Natural killer cell treated with Interleukin-12 subunit alpha and Interleukin-12 subunit beta and Interleukin-15 and Interleukin-18, amount 100 ng/mL, for 72 hours (primary cell): ENCODE measurements around the gene DPYD. TPM values are rescaled to one million over a fixed set of nuclear protein-coding genes. Genes with fewer than 3 reads are reported as not detected.

ENCODE experiments used
- ATAC-seq, 2 donors: fragments of 150-1000 bp; cut with Tn5 transposase in 1 of 2; sonication (Bioruptor Pico), chemical (Tn5 transposase) in 1 of 2; 2 replicates each; pipeline ENCODE4 v1.10.0; 2021
- DNase-seq: peaks from one replicate; pipeline ENCODE4 v3.0.0; 2022; ENCODE audit warnings: low spot score
- H3K27ac Mint-ChIP-seq, 2 donors: 1 replicate in 1 of 2; 2 replicates in 1 of 2; pipeline ENCODE4 v1.8.0; 2022; ENCODE audit warnings: mixed read lengths in 2 of 2, mild to moderate bottlenecking in 1 of 2, moderate library complexity in 1 of 2
- H3K27me3 Mint-ChIP-seq, 2 donors: 1 replicate in 1 of 2; 2 replicates in 1 of 2; pipeline ENCODE4 v1.8.0; 2022; ENCODE audit warnings: mixed read lengths in 2 of 2
- H3K36me3 Mint-ChIP-seq: one replicate; pipeline ENCODE4 v1.8.0; 2022; ENCODE audit warnings: mixed read lengths
- H3K4me1 Mint-ChIP-seq, 2 donors: 1 replicate in 1 of 2; 2 replicates in 1 of 2; pipeline ENCODE4 v1.8.0; 2022; ENCODE audit warnings: low read depth in 2 of 2, mixed read lengths in 2 of 2, mild to moderate bottlenecking in 1 of 2
- H3K4me3 Mint-ChIP-seq: one replicate; pipeline ENCODE4 v1.8.0; 2022; ENCODE audit warnings: mixed read lengths
- H3K9me3 Mint-ChIP-seq: 2 replicates; pipeline ENCODE4 v1.8.0; 2022; ENCODE audit warnings: mixed read lengths
- total RNA-seq, 2 donors: library from RNA; stranded (reverse); gene quantifications; one replicate each; pipeline ENCODE4 v1.2.3, GENCODE V29; 2022

DPYD gene
- total RNA-seq, 2 donors from 2014 or later: 33.9 to 34.8 TPM

DNA sequence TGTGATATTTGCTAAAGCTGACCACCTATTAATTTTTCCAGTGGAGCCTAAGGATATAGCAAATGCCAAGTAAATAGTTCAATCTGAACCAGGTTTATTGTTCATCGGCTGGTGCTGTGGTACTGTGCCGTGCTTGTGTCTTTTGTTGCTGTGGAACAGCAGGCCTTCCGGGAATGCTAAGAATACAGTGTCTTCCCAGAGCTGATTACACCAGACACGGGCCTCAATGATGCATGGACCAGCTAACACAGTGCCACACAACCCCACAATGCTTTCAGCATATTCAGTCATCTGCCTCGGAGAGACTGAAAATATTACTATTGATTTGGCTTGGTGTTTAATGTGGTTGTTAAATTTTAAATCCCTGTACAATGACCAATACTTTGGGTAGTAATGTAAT, 783.8 kb downstream of the DPYD start:
- H3K36me3 Mint-ChIP-seq: no peaks in the 10 kb centered on the region
- H3K4me1 Mint-ChIP-seq: peaks cover 4 to 9% of the 10 kb centered on the region in 2 donors
- no peaks in the 10 kb centered on the region for H3K9me3 Mint-ChIP-seq
- no peak for DNase-seq
- no peaks in the 10 kb centered on the region for H3K27me3 Mint-ChIP-seq
- H3K4me3 Mint-ChIP-seq: no peak overlapping the region
- H3K27ac Mint-ChIP-seq: no peak overlapping the region
- ATAC-seq: no peak

DNA sequence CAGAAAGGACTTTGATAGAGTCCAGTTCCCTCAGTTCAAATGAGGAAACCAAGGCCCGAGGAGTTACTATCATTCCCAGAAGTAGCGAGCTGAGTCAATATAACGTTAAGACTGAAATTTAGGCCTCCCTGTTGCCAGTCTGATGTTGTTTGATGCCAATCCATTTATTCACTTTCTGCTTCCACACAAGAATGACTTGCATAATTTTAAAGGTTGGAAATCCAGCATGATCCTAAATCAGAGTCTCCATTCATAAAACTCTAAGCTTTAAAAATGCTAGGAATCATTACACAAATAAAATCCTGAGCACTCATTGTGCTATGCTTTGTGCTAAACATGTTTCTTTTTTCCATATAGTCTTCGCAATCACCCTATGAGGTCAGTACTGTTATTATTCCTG, 784.9 kb downstream of the DPYD start:
- DNase-seq (no peak), ATAC-seq (no peak)
- H3K27me3 Mint-ChIP-seq: no peaks in the 10 kb centered on the region
- H3K4me3 Mint-ChIP-seq: no peak overlapping the region
- H3K4me1 Mint-ChIP-seq: peaks cover 4 to 9% of the 10 kb centered on the region in 2 donors
- no peaks in the 10 kb centered on the region for H3K36me3 Mint-ChIP-seq
- H3K9me3 Mint-ChIP-seq: no peaks in the 10 kb centered on the region
- no peak overlapping the region for H3K27ac Mint-ChIP-seq

DNA sequence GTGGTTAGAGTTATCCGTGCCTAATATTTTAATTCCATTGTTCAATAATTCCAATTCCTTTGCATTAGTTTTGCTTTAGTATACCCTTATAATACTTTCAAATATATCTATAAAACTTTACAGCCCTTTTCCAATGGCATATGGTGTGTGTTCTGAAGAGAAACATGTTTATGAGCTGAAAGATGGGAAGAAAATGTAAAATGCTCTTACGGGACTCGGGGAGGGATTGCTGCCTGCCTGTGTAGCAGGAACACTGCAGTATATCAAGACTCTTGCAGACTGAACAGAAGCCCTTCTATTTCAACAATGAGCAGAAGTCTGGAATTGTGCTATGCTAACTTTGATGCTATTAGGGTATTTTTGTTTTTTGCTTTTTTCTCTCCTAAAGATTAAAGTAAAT, 792.4 kb downstream of the DPYD start:
- Mint-ChIP-seq H3K36me3 (no peaks in the 10 kb centered on the region), H3K4me1 (no peaks in the 10 kb centered on the region), H3K27ac (no peak overlapping the region), H3K9me3 (no peaks in the 10 kb centered on the region), H3K4me3 (no peak overlapping the region), H3K27me3 (no peaks in the 10 kb centered on the region)
- no peak for DNase-seq
- ATAC-seq: no peak

DNA sequence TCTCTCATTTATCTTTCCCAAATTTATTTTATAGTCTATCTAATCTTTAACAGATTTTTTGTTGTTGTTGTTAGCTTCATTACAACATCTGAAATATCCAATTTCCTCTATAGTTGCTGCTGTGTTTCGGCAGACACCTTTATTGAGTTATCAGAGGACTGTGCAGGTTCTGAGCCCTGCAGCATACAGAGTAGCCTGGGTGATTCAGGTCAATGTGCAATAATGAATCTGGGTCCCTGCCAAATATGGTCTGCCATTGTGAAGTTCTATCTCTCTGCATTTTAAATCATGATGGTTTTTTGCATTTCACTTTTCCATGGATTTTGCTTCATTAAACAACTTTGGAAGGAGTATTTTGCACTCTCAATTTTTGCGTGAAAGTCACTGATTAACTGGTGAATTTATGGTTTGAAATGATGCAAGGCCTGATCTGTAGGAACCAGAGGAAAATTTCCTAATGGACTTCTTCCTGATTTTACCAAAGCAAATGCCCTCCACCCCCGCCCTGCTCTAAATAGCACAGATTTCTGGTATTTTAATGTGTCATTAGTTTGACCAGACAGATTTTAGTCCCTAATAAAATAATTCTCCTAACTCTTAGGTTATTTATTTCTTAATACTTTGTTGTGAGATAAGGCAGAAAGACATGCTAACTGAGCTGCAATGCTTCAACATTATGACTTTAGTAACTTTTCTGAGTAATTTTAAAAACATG, 797.0 kb downstream of the DPYD start:
- no peak for ATAC-seq
- Mint-ChIP-seq H3K27me3 (no peaks in the 10 kb centered on the region), H3K4me3 (no peak overlapping the region), H3K9me3 (no peaks in the 10 kb centered on the region), H3K4me1 (no peaks in the 10 kb centered on the region), H3K36me3 (no peaks in the 10 kb centered on the region), H3K27ac (no peak overlapping the region)
- DNase-seq: no peak

DNA sequence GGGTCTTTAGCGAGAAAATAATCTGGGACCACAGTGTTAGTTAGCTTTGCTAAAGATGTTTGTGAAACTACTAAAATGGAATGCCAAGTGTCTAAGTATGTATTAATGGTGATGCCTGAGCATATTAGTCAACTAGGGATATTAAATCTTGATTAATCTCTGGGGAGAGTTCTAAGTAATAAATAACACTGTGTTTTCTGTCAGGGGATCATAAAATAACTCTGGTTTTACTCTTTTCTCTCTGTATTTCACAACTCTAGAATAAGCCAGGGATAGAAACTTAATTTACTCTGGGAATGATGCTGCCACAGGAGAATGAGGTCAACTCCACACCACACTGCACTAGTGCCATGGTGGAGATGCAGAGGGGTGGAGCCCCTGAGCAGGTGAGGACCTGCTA, 800.0 kb downstream of the DPYD start:
- Mint-ChIP-seq H3K4me3 (no peak overlapping the region), H3K27ac (no peak overlapping the region), H3K27me3 (no peaks in the 10 kb centered on the region), H3K9me3 (no peaks in the 10 kb centered on the region), H3K36me3 (no peaks in the 10 kb centered on the region), H3K4me1 (no peaks in the 10 kb centered on the region)
- DNase-seq (no peak), ATAC-seq (no peak)

DNA sequence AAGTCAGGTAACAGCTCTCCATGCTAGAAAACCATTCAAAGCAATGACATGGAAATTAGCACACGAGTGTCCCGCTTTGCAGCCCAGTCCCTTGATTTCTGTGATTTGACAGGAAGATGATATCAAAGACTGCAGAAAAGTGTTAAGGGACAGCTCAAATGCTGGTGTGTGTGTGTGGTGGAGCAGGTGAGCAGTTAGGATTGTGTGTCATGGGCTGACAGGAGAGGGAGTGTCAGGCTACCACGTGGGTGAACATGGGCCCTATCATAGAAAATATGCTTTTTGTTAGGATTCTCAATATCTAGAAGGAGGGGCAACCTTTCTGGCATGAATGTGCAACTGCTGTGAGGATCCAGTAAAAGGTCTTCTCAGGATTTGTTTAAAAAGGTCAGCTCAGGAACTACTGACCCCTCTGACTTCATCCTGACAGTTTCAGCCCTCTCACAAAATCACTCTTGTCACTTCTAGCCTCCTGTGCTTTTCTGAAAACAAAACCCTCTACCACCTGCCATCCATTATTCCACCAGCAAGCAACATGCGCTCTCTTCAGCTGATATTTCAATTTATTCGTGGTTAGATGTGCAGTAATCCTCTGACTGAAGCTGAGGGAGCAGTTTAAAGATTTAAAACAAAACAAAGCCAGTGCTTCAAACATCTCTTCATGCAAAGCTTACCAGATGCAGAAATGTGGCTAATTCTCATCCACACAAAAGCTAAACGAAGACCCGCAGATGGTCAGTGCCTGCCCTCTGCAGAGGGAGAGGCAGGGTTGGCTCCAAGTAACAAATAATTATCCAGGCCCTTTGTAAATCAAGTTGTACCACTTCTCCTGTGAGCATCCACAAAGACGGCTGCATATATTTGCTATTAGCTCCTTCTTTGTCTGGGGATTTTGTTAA, 801.3 kb downstream of the DPYD start:
- no peaks in the 10 kb centered on the region for H3K36me3 Mint-ChIP-seq
- no peak overlapping the region for H3K4me3 Mint-ChIP-seq
- H3K9me3 Mint-ChIP-seq: no peaks in the 10 kb centered on the region
- no peak overlapping the region for H3K27ac Mint-ChIP-seq
- H3K4me1 Mint-ChIP-seq: no peaks in the 10 kb centered on the region
- DNase-seq: no peak
- H3K27me3 Mint-ChIP-seq: no peaks in the 10 kb centered on the region
- ATAC-seq: no peak

DNA sequence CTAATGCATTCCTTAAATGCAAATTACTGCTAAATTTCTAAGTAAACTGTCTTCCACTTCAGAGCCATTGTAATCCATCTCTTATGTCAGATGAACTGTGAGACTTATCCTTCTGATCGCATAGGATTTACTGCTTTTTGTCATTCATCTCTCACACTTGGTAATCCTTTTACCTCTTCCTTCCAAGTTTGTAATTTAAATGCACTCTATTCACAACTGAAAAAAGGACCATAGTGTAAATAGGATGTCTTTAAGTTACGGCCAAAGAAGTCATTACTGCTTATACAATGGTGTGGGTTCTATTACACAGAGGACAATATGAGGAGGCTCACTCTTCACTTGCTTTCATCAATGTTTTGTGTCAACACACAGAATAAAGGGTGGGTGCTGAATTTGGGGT, 806.0 kb downstream of the DPYD start:
- Mint-ChIP-seq H3K36me3 (no peaks in the 10 kb centered on the region), H3K9me3 (no peaks in the 10 kb centered on the region), H3K27me3 (no peaks in the 10 kb centered on the region), H3K4me1 (no peaks in the 10 kb centered on the region), H3K27ac (no peak overlapping the region), H3K4me3 (no peak overlapping the region)
- ATAC-seq (no peak), DNase-seq (no peak)

DNA sequence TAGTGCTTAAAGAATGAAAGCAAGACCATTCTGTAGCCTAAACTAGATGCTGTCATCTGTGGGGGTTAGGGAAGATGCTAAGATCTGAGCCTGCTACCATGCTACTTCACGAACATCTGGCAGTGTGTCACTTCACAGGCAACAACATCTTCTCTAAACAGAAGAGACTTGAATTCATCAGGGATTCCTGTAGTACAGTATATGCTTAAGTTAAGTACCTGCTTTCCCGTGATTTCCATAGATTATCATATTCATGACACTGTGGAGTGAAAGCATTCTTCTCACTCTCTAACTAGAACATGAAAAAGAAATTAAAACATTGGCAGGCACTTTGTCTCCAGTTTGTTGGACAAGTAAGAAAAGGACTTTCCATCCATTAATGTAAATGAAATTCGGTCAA, 808.4 kb downstream of the DPYD start:
- DNase-seq (no peak), ATAC-seq (no peak)
- Mint-ChIP-seq H3K27me3 (no peaks in the 10 kb centered on the region), H3K4me1 (no peaks in the 10 kb centered on the region), H3K27ac (no peak overlapping the region), H3K36me3 (no peaks in the 10 kb centered on the region), H3K4me3 (no peak overlapping the region), H3K9me3 (no peaks in the 10 kb centered on the region)

DNA sequence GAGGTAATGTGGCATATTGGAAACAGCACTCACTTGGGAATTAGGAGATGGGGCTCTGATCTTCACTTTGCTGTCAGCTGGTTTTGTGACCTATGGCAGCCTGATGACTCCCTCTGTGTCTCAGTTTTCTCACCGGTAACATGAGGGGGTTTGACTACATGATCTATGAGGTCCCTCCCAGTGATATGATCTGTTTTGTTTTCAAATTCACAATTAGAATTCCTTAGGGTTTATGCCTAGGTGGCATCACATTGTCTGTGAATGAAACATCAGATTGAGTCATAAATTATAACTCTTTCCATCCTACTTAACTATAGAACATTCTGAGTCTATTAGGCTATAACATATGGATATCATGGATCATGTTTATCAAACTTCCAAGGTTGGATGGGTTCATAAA, 812.7 kb downstream of the DPYD start:
- no peak for DNase-seq
- H3K27me3 Mint-ChIP-seq: no peaks in the 10 kb centered on the region
- H3K4me1 Mint-ChIP-seq: peaks cover 0 to 3% of the 10 kb centered on the region in 2 donors
- H3K4me3 Mint-ChIP-seq: no peak overlapping the region
- no peak for ATAC-seq
- no peaks in the 10 kb centered on the region for H3K9me3 Mint-ChIP-seq
- H3K36me3 Mint-ChIP-seq: peaks cover 12% of the 10 kb centered on the region
- no peak overlapping the region for H3K27ac Mint-ChIP-seq

DNA sequence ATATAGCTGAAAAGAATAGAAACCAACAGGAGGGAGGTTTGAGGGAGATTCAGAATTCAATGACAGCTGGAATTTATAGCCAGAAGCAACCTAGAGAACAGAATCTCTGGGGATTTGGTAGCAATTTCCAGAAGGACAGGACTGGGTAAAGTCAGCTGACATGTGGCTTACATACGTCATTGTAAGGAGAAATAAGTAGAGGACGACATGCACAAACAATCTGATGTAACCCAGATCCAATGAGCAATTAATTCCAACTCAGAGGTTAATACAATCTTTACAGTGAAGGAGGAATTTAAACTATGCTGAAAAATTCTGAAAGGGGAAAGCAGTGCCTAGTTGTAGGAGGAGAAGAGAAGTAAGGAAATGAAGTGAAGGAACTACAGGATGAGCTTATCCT, 815.3 kb downstream of the DPYD start:
- Mint-ChIP-seq H3K27me3 (no peaks in the 10 kb centered on the region), H3K4me3 (no peak overlapping the region), H3K4me1 (peaks cover 0 to 3% of the 10 kb centered on the region in 2 donors), H3K36me3 (peaks cover 12% of the 10 kb centered on the region), H3K27ac (no peak overlapping the region), H3K9me3 (no peaks in the 10 kb centered on the region)
- DNase-seq (no peak), ATAC-seq (no peak)

DNA sequence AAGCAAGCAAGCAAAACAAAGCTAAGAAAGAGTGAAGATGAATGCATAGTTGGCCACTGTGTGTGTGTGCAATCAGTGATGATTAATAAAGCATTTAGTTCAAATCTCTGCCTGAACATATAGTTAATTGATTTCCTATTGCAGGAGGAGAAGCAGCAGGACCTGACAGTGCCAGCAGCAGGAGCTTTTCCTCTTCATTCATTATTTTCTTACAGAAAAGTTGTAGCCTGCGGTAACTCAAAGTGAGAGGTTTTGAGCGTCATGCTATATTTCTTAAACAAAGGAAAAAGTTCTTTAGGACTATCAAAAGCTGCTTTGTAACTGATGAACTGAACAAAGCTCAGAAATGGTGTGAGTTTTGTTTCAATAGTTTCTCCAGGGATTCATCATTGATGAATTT, 819.3 kb downstream of the DPYD start:
- H3K27ac Mint-ChIP-seq: no peak overlapping the region
- H3K4me3 Mint-ChIP-seq: no peak overlapping the region
- ATAC-seq (no peak), DNase-seq (no peak)
- peaks cover 21% of the 10 kb centered on the region for H3K36me3 Mint-ChIP-seq
- H3K27me3 Mint-ChIP-seq: no peaks in the 10 kb centered on the region
- H3K4me1 Mint-ChIP-seq: peaks cover 0 to 3% of the 10 kb centered on the region in 2 donors
- no peaks in the 10 kb centered on the region for H3K9me3 Mint-ChIP-seq

DNA sequence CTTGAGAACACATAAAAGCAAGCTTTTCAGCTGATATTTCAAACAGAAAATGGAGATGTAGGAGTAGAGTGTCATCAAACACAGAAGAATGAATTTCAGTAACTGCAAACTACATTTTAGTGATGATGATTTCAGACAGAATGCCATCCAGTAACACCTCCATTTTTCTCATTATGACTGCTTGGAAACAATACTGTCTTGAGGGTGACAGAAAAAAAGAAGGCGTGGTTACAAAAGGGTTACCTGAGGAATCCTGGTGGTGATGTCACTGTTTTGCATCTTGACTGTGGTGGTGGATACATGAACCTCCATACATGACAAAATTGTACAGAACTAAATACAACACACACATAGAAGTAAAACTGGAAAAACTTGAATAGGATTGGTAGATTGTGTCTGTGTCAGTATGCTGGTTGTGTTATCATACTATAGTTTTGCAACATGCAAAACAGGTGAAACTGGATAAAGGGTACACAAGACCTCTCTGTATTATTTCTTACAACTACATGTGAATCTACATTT, 823.4 kb downstream of the DPYD start:
- Mint-ChIP-seq H3K36me3 (peaks cover 9% of the 10 kb centered on the region), H3K27ac (no peak overlapping the region), H3K4me1 (no peaks in the 10 kb centered on the region), H3K9me3 (no peaks in the 10 kb centered on the region), H3K4me3 (no peak overlapping the region), H3K27me3 (no peaks in the 10 kb centered on the region)
- DNase-seq (no peak), ATAC-seq (no peak)

DNA sequence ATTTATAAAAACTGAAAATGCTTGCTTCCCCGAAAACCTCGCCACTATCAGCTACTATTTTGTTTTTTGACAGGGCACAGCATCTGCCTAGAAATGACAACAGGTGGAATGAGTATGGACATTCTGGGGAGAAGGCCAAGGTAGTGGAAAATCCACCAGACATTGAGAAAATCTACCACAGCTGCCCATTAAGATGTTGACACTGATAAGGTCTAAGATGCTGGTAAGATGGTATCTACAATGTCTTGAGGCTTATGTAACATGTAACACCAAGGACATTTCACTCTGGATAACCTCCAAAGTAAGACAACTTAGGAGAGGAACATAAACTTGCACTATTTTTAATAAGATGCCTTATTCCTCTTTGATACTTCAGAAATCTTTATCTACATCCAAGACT, 825.1 kb downstream of the DPYD start:
- Mint-ChIP-seq H3K27ac (no peak overlapping the region), H3K36me3 (peaks cover 10% of the 10 kb centered on the region)

DNA sequence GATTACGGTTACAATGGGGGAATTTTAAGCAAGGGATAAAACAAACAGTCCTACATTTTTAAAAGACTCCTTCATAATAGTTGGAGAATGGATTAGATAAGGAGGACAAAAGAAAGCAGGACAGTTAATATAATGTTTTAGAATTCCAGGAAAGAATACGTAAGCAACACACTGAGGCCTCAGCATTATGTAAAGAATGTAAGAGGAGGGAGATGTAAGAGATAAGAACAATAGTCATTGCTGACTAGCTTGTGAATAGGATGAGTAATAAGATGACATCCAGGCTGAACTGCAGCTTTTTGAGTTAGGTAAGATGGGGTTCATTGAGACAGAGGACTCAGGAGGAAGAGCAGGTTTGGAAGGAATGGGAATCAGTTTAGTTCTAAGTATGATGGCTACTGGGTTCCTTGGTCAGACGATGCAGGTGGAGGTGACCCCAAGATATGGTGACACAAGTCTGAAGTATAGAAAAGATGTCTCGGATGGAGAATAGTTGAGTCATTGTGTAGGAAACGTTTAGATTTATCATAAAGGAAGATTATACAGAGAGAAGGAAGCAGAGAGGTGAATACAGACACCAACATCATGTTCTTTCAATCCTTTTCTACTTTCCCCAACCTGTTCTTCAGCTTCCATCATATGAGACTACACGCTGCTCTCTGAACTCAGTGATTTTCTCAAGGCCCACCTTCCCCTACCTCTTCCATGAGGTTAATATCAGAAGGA, 826.4 kb downstream of the DPYD start:
- Mint-ChIP-seq H3K9me3 (no peaks in the 10 kb centered on the region), H3K27me3 (no peaks in the 10 kb centered on the region), H3K4me3 (no peak overlapping the region), H3K4me1 (no peaks in the 10 kb centered on the region), H3K36me3 (peaks cover 13% of the 10 kb centered on the region), H3K27ac (no peak overlapping the region)
- ATAC-seq: no peak
- DNase-seq: no peak

More for the DNA sequence above, 825.1 kb downstream of the DPYD start:
- no peak overlapping the region for H3K4me3 Mint-ChIP-seq
- H3K27me3 Mint-ChIP-seq: no peaks in the 10 kb centered on the region
- ATAC-seq (no peak), DNase-seq (no peak)
- H3K9me3 Mint-ChIP-seq: no peaks in the 10 kb centered on the region
- H3K4me1 Mint-ChIP-seq: no peaks in the 10 kb centered on the region
